ENCODE data around the gene CENPT. TPM values are rescaled to one million over a fixed set of nuclear protein-coding genes. Genes with fewer than 3 reads are reported as not detected.

The CENPT gene
- total RNA-seq, 4 donors from 2014 or later, result 77.6 to 205 (median 106) TPM

GRCh38 chr16:67883146-67883871 is 35.8 kb upstream of the CENPT start:
- TF ChIP-seq CTCF (IDR thresholded peaks at IDR 0.05) (no peak), POLR2A (IDR thresholded peaks at IDR 0.05) (no peak)
- no peak overlapping the region for H3K4me3 ChIP-seq (ENCODE audit: low read depth, poor library complexity, severe bottlenecking)
- intact Hi-C loops (cut with DNase I; ENCODE audit: low total_unique reads), result loop anchor here (5.0 kb wide), 1 partner anchor 44 kb away; no protein-coding TSS in a partner anchor
- 75 to 79% methylated on average over 6 of the region's 6 CpGs for WGBS, 2 donors
- DNase-seq (ENCODE audit: low spot score in 2 of 2), result no peak

GRCh38 chr16:67882374-67883145 is 35.1 kb upstream of the CENPT start:
- WGBS, 2 donors, result 76 to 87% methylated on average over 16 to 17 of the region's 18 CpGs
- no peak overlapping the region for H3K4me3 ChIP-seq (ENCODE audit: low read depth, poor library complexity, severe bottlenecking)
- intact Hi-C loops (cut with DNase I; ENCODE audit: low total_unique reads), result loop anchor here (5.0 kb wide), 1 partner anchor 45 kb away; no protein-coding TSS in a partner anchor
- TF ChIP-seq CTCF (IDR thresholded peaks at IDR 0.05) (no peak), POLR2A (IDR thresholded peaks at IDR 0.05) (no peak)
- no peak for DNase-seq (ENCODE audit: low spot score in 2 of 2)

- H3K4me3 ChIP-seq (ENCODE audit: low read depth, poor library complexity, severe bottlenecking), result no peak overlapping the region
- no peak for TF ChIP-seq POLR2A (IDR thresholded peaks at IDR 0.05)
- TF ChIP-seq CTCF (IDR thresholded peaks at IDR 0.05), result no peak
- 89 to 92% methylated on average over 21 of the region's 21 CpGs for WGBS, 2 donors
- DNase-seq (ENCODE audit: low spot score in 2 of 2), result no peak
- intact Hi-C loops (cut with DNase I; ENCODE audit: low total_unique reads), result loop anchor here (5.0 kb wide), 1 partner anchor 46 kb away; no protein-coding TSS in a partner anchor
These were observed 34.2 kb upstream of the CENPT start for GRCh38 chr16:67881621-67882161.

- no peak for DNase-seq (ENCODE audit: low spot score in 2 of 2)
- TF ChIP-seq CTCF (IDR thresholded peaks at IDR 0.05) (no peak), POLR2A (IDR thresholded peaks at IDR 0.05) (no peak)
- 88 to 92% methylated on average over 13 of the region's 13 CpGs for WGBS, 2 donors
- intact Hi-C loops (cut with DNase I; ENCODE audit: low total_unique reads), result loop anchor here (5.0 kb wide), 1 partner anchor 47 kb away; no protein-coding TSS in a partner anchor
- no peak overlapping the region for H3K4me3 ChIP-seq (ENCODE audit: low read depth, poor library complexity, severe bottlenecking)
These were observed 33.1 kb upstream of the CENPT start for GRCh38 chr16:67880584-67880983.

- no peak for DNase-seq (ENCODE audit: low spot score in 2 of 2)
- intact Hi-C loops (cut with DNase I; ENCODE audit: low total_unique reads), result loop anchor here (5.0 kb wide), 1 partner anchor 47 kb away; no protein-coding TSS in a partner anchor
- WGBS, 2 donors, result 83 to 84% methylated on average over 5 of the region's 5 CpGs
- TF ChIP-seq POLR2A (IDR thresholded peaks at IDR 0.05), result no peak
- no peak for TF ChIP-seq CTCF (IDR thresholded peaks at IDR 0.05)
- H3K4me3 ChIP-seq (ENCODE audit: low read depth, poor library complexity, severe bottlenecking), result no peak overlapping the region
These were observed 32.4 kb upstream of the CENPT start for GRCh38 chr16:67879936-67880335.

Data from lower leg skin (tissue), 4 donors.